Peyer's patch (tissue), 4 donors: ENCODE results near the gene COPZ1.

Source experiments
- CTCF ChIP-seq, 6 experiments: fragments of 450-650 bp in 4 of 6; fragments of 200-600 bp in 2 of 6; sonication (generic) in 1 of 6; IDR thresholded peaks; one replicate each; pipeline ENCODE4 v1.5.1; 2017 to 2019; ENCODE audit warnings: antibody characterized with exemption in 6 of 6, mild to moderate bottlenecking in 3 of 6, moderate library complexity in 1 of 6
- POLR2A ChIP-seq, 2 donors: fragments of 450-650 bp; IDR thresholded peaks; one replicate each; pipeline ENCODE4 v1.5.1; 2017; ENCODE audit warnings: antibody characterized with exemption in 2 of 2, mild to moderate bottlenecking in 2 of 2, moderate library complexity in 2 of 2

- TF ChIP-seq CTCF (IDR thresholded peaks at IDR 0.05) (no peak), POLR2A (IDR thresholded peaks at IDR 0.05) (no peak)
These were observed 68.3 kb downstream of the COPZ1 start for GRCh38 chr12:54393207-54393609.
